Stimulated activated CD4-positive, alpha-beta T cell treated with anti-CD3 and anti-CD28 coated beads, Interleukin-1b, Interleukin-23, amount 100 ng/mL, for 24 hours (primary cell): ENCODE data around the gene CACHD1.

ENCODE experiments used
- DNase-seq, 4 experiments: peaks; one replicate each; pipeline ENCODE4 v3.0.0-alpha.2; 2020; ENCODE audit warnings: low read depth in 4 of 4, low spot score in 1 of 4

Gene CACHD1

DNA sequence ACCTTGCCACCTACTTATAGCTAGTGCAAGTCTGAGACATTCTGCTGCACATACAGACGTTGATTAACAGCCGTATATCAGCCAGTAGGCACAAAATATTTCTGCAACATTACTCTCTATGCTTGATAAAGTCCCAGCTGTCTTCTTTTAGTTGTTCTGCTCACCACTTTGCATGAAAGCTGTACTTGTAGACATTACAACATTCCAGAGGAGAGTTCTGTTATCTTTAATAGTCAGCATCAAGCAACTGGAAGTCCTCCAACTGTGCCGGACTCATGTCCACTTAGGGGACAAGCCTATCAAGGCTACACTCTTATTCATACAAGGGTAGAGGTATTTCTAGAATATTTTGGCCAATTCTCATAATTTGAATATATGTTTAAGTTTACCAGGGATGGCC, 50.0 kb downstream of the CACHD1 start:
- DNase-seq, result no peak

DNA sequence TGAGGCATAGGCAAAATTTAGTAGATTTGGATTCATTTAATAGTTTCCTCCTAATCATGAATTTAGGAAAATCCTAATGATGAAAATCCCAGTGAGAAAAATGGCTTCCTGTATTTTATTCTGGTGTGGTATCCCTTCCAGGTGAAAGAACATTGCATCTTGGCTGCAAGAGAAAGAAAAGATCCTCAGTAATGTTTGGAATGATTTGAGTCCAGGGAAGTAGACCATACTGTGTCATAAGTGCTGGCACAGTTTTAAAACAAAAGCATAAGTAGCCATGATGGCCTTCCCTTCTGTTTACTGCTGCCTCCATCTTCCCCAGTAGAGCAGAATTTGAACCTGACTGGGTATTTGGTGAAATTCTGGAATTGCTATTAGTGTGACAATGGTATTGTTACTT, 52.8 kb downstream of the CACHD1 start:
- DNase-seq, result no peak

DNA sequence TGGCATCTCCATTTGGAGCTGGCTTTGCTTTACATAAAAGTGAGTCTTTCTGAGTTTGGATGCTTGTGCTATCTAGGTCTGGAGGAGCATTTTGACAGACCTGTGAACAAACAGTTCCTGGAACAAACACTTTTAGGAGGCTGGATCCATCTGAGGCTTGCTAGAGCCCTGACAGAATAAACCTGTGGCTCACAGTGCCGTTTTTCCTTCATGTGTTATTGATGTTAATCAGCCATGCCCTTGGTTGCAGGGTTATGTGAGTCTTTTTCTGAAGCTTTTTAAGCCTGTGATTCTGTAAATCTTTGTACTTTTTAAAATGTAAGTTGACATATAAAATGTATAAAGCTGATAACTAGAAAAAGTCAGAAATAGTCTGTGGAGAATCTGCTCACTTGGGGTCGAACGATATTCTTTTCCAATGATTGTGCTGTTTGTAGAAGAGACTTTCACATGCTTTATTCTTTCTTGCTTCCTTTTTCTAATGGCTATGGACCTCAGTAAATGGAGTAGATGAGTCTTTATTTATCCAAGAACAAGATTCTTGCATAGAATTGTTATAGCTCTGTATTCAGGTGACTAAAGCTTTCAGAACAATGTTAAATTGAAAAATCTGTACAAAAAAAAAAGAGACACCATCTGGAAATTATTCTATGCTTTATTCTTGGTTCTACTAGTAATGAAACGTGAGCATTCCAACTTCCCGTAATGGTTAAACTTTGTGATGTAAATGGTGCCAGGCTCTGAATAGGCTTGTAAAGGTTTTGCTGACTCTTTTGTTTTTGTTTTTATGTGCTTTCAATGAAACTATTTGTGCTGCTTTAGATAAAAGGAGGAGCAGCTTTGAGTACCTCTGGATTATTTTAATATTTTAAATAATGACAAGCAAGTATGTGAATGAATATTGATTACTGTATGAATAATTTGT, 53.7 kb downstream of the CACHD1 start:
- no peak for DNase-seq

DNA sequence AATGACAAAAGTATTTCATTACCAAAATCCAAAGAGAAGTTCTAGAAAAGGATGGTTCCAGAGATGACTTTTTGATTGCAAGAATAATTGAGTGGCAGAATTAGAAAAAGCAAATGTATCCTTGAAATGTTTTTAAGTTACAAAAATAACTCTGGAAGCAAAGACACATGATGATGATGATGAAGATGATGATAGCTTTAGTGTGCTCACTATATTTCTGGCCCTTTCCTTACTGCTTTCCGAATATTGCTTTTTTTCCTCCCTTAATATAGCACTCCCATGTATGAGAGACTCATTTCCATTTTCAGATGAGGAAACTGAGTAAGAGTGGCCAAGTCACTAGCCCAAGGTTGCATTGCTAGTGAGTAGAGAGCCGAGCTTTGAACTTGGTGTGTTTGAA, 54.7 kb downstream of the CACHD1 start:
- DNase-seq, result no peak

DNA sequence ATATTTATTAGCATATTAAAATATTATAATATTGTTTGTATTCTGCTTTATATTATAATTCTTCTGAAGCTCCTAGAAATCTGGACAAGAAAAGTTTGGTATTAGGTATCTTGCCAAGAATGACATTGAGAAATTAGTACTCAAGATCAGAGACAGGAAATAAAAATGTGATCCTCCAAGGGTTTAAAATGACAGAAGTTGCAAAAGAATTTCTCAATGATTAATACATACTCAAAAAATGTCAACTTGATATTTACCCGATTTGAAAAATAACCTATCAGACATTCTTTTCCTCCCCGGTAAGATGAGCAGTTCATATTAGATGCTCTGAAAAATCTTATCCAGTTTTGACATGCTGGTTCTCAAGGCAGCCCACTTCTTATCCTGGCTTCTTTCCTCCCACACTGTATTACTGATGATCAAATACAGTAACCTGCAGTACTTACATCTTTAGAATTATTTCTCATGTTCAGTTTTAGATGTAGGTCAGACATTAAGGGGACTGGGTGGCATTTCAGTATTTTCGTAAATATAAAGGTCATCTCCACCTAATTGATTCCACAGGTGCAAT, 55.3 kb downstream of the CACHD1 start:
- no peak for DNase-seq

DNA sequence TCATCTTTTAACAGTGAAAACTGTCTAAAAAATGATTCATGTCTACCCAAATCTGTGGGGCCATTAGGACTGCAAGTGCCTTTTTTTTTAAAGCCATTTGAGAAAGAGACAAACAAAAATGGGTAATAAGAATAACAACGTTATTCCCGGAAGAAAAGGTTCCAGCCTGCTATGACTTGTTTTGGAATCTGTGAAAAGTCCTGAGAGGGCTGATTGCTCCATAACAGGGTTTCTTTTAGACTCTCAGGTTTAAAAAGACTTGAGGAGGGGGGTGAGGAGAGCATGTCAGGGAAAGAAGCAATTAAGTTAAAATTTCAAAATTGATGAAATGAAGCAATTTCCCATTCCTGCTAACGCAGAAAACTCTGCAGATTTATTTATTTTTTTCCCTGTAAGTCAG, 56.4 kb downstream of the CACHD1 start:
- no peak for DNase-seq

DNA sequence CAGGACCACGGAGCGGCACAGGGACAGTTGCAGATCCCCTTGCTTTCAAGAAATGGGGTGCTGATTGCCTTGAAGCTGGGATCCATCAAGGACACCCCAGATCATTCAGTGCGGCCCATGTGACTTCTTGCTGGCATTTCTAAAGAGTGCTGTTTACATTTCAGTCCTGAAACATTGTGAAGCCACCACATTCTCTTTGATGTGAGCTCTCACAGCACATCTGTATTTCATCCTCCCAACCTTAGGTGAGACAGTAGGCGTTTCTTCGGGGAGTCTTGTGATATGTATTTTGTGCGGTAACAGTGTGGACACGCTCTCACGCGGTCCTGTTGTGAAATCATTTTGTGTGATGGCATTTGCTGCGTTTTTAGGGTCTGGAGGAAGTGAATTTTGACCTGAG, 57.2 kb downstream of the CACHD1 start:
- no peak for DNase-seq

DNA sequence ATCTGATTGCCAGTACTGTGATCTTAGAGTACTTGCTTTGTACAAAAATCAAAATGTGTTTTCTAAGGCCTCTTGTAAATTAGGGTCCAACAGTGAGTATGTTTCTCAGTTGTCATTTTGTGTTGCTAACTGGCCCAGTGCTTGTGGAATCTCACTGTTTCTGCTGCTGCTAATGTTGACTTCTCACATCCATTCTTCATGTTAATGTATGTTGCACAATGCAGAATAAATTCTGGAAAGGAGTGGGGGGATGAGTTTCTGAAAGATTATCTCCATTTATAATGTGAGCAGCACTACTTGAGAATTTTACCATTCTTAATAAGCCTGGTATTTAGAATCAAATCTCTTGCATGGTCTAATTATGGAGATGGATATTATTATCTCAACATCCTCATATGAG, 57.9 kb downstream of the CACHD1 start:
- no peak for DNase-seq

DNA sequence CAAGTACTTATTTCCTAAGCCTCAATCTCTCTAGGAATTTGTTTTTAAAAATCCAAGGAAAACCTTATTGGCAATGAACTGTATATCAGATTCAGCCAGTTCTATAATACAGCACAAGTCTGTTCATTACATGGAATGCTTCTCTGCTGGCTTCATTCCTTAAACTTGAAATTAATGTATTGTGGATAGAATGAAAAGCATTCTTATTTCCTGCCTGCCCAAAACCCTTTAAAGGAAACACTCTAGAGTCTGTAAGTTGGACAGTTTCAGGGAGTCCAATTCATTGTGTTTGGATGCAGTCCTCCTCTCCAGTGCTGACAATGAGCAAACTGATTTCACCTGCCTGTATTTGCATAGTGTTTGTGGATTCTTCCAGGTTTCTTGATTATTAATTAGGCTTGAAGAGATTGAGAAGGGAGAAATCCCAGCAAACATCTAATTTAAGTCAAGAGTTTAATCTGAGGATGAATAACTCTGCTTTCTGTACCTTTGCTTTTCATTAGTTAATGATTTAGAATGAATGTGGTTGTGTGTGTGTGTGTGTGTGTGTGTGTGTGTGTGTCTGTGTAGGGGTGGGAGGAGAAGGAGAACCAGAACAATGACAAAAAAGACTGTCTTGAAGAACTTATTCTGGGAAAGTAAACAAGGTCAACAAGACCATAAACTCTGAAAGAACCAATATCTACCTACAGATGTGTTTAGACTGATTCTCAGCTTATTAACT, 61.2 kb downstream of the CACHD1 start:
- no peak for DNase-seq

DNA sequence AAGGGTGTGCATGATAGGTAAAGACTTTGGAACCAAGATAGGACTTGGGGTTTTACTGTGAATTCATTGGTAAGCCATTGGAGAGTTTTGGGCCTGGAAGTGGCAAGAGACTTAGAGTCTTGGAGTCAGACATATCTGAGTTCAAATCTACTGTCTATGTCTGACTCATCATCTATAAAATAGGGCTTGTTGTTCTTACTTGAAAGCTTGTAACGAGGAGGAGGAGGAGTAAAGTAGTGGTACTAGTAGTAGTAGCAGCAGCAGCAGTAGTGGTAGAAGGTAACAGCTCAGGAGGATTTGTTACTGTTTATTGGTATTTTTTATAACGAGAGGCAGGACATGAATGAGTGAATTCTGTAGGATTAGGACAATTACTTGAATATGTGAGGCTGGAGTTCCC, 62.7 kb downstream of the CACHD1 start:
- no peak for DNase-seq

DNA sequence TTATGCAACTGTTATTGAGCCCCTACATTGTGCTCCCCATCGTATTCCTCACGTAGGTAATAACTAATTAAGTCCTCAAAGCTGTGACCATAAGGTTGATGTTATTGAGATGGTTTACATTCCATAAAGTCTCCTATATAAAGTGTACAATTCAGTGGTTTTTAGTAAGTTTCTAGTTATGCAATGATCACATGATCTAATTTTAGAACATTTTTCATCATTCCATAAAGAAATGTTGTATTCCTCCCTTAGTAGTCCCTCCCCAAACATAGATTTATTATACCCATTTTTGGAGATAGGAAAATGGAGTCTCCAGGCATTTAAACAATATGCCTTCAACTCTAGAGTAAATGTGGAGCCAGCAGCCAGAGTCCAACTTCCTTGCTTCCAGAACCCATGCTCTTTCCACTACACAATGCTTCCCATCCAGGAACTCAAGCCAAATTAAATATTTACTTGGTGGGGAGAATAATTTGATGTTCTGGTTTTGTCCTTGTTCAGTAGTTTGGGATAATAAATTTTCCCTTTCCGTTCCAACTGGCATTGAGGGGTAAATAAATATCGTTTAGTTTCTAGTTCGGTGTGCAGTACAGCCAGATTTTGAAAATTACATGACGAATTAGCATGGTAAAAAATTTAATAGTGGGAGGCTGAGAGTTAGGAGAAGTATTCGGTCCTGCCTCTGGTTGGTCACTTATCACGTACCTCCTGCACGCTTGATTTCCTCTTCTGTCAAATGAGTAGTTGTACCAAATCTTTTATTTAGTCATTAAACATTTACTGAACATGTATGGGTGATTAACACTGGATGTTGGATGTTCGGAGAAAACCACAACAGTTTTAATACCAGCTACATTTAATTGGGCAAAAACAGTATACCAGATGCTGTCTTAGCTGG, 66.3 kb downstream of the CACHD1 start:
- no peak for DNase-seq

DNA sequence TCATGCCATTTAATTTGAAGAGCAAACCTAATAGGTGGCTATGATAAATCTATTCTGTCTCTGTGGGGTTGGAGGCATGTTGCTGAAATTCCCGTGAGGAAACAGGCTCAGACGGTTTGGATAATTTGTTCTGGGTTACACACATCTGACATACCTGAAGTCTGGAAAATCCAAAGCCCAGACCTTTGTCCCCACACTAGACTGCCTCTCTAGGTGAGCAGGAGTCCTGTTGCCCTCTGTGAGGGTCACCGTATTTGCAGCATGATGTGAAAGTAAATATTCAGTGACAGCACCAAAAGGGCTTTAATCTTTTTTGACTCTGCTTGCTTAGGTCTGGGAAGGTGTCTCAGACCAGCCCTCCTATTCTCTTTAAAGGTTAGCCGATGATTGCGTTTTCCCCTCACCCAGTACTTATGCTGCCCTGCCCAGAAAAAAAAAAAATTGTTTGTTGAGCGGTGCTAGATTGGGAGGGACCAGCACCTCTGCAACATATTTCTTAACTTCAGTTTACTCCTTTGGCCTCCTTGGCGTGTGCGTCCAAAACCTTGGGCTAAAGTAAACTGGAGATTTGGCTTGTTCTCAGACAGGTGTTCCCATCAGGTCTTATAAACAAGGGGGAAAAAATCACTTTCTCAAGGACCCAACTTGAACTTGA, 67.0 kb downstream of the CACHD1 start:
- DNase-seq, result no peak

DNA sequence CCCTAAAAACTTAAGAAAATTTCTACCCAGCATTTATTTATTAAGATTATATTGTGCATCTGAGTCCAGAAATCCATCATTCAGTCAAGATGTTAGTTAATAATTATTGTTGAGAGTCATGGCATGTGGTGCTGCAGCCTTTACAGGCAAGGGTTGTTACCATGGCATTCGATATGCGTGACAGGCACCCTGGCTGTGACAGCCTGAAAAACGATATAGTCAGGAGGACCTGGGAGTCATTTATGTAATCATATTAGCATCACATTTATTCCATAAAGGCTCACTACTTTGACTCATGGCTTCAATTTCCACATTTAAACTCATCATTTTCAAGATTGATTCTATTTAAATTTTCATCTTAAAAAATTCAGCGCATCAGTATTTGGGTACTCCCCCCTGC, 68.0 kb downstream of the CACHD1 start:
- DNase-seq, result no peak

DNA sequence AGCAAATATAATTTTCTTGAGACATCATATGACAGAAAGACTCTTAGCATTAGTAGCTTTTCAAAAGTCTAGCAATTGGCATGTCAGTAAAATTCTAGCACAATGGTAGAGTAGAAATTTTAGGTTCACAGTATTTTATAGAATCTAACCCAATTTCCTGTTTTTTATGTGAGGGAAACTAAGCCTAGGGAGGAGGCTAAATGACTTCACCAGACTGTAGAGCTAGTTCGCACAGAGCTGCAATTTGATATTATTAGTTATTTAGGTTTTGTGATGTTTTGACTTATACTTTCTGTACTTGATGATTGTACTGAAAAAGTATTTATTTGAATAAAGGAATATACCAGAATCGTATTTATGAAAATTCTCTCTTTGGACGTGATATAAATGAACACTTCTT, 68.5 kb downstream of the CACHD1 start:
- no peak for DNase-seq

DNA sequence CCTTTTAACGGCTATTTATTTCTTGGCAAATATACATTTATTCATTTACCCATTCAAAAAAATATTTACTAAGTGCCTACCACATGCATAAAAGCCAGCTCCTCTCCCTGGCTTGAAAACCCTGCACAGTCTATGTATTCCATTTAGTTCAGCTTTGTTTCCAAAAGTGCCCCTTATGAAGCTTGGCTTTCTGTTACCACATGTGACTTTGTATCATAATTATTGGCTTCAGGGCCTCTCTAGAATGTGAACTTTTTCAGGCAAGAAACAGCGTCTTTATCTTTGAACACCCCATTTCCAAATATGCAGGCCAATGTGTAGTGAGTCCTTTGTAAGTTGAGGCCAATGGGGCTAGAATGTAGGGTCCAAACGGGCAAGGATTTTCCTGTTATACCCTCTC, 69.4 kb downstream of the CACHD1 start:
- no peak for DNase-seq

DNA sequence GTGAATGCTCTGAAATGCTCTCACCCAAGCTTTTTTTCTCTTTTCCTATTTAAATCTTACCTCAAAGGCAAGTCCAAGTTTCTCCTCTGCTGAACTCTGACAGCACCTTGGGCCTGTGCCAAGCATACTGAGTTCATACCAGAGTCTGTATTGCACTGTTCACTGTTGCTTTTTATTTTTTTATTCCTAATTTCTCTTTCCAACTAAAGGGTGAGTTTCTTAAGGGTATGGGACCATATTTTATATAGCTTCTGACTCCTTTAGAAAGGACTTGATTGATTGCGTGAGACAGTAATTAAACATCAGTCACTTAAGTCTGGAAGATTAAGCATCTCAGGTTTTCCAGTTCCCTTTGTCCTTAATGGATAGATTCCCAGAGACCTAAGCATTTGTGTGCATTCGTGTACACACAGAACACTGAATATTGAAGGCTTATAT, 69.9 kb downstream of the CACHD1 start:
- DNase-seq, result no peak

DNA sequence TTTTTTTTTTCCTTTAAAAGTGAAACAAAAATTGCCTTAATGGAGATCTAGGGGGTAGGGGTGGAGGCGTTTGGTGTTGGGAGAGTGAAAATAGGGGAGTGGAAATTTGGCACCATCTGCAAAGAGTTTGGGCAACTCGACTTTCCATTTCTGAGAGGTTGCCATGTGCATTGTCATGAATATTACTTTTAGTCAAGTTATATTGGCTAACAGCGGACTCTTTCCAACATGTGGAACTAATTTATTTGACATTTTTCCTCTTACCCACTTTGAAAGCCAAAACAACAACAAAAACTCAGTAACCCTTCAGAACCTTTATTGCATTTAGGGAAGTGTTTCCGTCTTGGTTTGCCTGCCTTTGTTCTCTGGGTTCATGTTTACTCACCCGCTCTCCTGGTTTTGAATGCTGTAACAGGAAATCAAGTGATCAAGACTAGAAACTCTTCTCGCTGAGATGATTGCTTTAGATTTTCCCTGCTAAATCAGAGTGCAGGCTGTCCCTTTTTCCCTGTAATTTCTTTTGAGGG, 70.4 kb downstream of the CACHD1 start:
- DNase-seq, result no peak

DNA sequence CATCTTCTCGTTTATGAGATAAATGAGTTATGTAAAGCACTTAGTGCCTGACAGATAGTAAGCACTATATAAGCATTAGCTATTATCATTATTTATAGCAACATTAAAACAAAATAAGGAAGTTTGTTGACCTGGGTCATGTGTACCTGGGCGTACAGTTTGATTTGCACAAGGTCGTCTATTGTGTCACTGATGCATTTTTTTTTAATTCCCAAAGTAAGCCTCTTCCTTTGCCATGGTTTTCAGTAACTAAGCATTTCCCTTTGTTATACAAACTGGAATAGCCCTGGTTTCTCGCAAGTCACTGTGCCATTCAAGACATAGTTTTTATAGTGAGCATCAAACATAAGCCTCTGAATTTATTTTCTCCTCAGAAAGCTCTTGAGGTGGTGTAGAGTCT, 72.2 kb downstream of the CACHD1 start:
- no peak for DNase-seq

DNA sequence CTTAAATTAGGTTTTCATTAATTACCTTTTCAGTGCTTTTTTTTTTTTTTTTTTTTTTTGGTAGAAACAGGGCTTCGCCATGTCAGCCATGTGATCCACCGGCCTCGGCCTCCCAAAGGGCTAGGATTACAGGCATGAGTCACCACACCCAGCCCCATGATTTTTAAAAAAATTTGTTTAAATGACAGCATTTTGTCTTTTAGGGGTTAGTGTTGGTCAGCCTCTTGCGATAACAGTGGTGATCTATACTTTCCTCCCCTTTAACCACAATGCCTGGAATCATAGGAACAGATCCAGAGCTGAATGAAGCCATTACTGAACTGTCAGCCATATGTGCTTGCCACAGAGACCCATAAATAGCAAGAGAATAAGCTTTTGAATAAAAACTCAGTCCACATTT, 73.9 kb downstream of the CACHD1 start:
- DNase-seq, result no peak

DNA sequence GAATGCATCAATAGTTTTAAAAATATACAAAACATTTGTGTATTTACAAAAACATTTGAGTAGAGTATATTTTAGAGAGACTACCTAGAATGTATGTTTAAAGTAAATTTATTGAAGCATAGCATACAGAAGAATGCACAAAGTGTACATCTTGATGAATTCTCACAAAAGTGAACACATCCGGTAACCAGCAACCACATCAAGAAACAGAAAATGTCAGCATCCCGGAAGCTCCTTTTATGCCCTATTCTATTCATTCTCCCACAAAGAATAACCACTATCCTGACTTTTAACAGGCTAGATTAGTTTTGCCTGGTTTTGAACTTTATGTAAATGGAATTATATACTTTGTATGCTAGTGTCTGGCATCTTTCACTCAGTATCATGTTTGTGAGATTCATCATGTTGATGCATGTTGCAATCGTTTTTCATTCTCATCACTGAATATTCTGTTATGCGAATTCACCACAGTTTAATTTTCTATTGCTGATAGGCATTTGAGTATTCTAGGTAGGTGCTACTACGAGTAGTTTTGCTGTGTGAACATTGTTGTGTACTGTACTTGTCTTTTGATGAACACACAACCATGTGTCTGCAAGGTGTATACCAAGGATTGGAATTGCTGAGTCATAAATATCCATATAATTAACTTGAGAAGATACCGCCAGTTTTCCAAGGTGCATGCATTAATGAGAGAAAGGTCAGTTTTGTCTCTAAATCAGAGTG, 75.4 kb downstream of the CACHD1 start:
- no peak for DNase-seq
